Prostate gland (tissue), 2 donors: Measurements from ENCODE around the gene LRRTM4. TPM values are rescaled to one million over a fixed set of nuclear protein-coding genes. Genes with fewer than 3 reads are reported as not detected.

Experiments
- DNase-seq: peaks from one replicate; pipeline ENCODE4 v3.0.0-alpha.2; 2019; ENCODE audit warnings: low spot score
- H3K27ac ChIP-seq, 2 donors: fragments of 200-600 bp; sonication (generic); 2 replicates each; pipeline ENCODE4 v1.5.1; 2017 to 2019
- H3K27me3 ChIP-seq: fragments of 200-600 bp; sonication (generic); replicated peaks from 2 replicates; pipeline ENCODE4 v1.5.1; 2019; ENCODE audit not compliant: insufficient read depth
- H3K36me3 ChIP-seq, 2 donors: fragments of 200-600 bp; sonication (generic); 1 replicate in 1 of 2; 2 replicates in 1 of 2; pipeline versions ENCODE4 v1.5.1 to v1.8.1; 2017 to 2019
- H3K4me1 ChIP-seq: fragments of 200-600 bp; sonication (generic); replicated peaks from 2 replicates; pipeline ENCODE4 v1.5.1; 2019
- H3K4me3 ChIP-seq, 2 donors: fragments of 200-600 bp; sonication (generic); 2 replicates each; pipeline ENCODE4 v1.5.1; 2017 to 2019
- H3K9me3 ChIP-seq: fragments of 200-600 bp; sonication (generic); 2 replicates; pipeline ENCODE4 v1.5.1; 2017
- CTCF ChIP-seq, 4 experiments: fragments of 200-600 bp in 2 of 4; fragments of 450-650 bp in 2 of 4; sonication (generic) in 2 of 4; IDR thresholded peaks; 1 replicate in 3 of 4; 2 replicates in 1 of 4; pipeline ENCODE4 v1.5.1; 2016 to 2019; ENCODE audit warnings: antibody characterized with exemption in 4 of 4, mild to moderate bottlenecking in 2 of 4, moderate library complexity in 2 of 4
- POLR2A ChIP-seq: fragments of 450-650 bp; IDR thresholded peaks from one replicate; pipeline ENCODE4 v1.6.1; 2016; ENCODE audit warnings: antibody characterized with exemption, mild to moderate bottlenecking
- POLR2AphosphoS5 ChIP-seq: sonication (generic); formaldehyde crosslinking; IDR thresholded peaks from one replicate; pipeline ENCODE4 v1.6.1; 2017; ENCODE audit warnings: antibody characterized with exemption
- WGBS: methylation state at CpG from one replicate; pipeline ENCODE4 v1.1.5; 2018; 5-methylcytosine and 5-hydroxymethylcytosine counted together
- intact Hi-C: fragments of 100-400 bp; cut with DNase I; formaldehyde crosslinking; loops from one replicate; pipeline ENCODE4 v1.14.2; 2022
- total RNA-seq, 2 donors: library from RNA; depleted of rRNA; stranded (reverse); fragments of >200 nt; gene quantifications; one replicate each; pipeline ENCODE4 v1.1.0, GENCODE V29; 2016

Gene LRRTM4
- total RNA-seq, 2 donors from 2014 or later: 0.09 to 6.2 TPM

GRCh38 chr2:76737607-76738006 lies 784.6 kb downstream of the LRRTM4 start:
- DNase-seq: no peak
- Histone ChIP-seq H3K4me1 (no peaks in the 10 kb centered on the region), H3K36me3 (no peaks in the 10 kb centered on the region), H3K9me3 (no peaks in the 10 kb centered on the region), H3K27me3 (no peaks in the 10 kb centered on the region), H3K4me3 (no peak overlapping the region), H3K27ac (no peak overlapping the region)
- WGBS: 97% methylated on average over 1 of the region's 1 CpG
- no peak for TF ChIP-seq CTCF (IDR thresholded peaks at IDR 0.05)
- no peak for TF ChIP-seq POLR2AphosphoS5
- no peak for TF ChIP-seq POLR2A
- intact Hi-C loops: no loop called here

GRCh38 chr2:76733736-76734135 lies 788.4 kb downstream of the LRRTM4 start:
- no peak for TF ChIP-seq POLR2A
- no peak for TF ChIP-seq POLR2AphosphoS5
- no peak for TF ChIP-seq CTCF (IDR thresholded peaks at IDR 0.05)
- Histone ChIP-seq H3K4me3 (no peak overlapping the region), H3K27ac (no peak overlapping the region), H3K4me1 (no peaks in the 10 kb centered on the region), H3K27me3 (no peaks in the 10 kb centered on the region), H3K36me3 (no peaks in the 10 kb centered on the region), H3K9me3 (no peaks in the 10 kb centered on the region)
- intact Hi-C loops: no loop called here
- DNase-seq: no peak

GRCh38 chr2:76731157-76731556 lies 791.0 kb downstream of the LRRTM4 start:
- Histone ChIP-seq H3K9me3 (no peaks in the 10 kb centered on the region), H3K27me3 (no peaks in the 10 kb centered on the region), H3K4me3 (no peak overlapping the region), H3K4me1 (no peaks in the 10 kb centered on the region), H3K27ac (no peak overlapping the region), H3K36me3 (no peaks in the 10 kb centered on the region)
- WGBS: 80% methylated on average over 4 of the region's 4 CpGs
- intact Hi-C loops: no loop called here
- DNase-seq: no peak
- TF ChIP-seq POLR2AphosphoS5 (no peak), CTCF (IDR thresholded peaks at IDR 0.05) (no peak), POLR2A (no peak)

- Histone ChIP-seq H3K27ac (no peak overlapping the region), H3K27me3 (no peaks in the 10 kb centered on the region), H3K4me1 (no peaks in the 10 kb centered on the region), H3K4me3 (no peak overlapping the region), H3K9me3 (no peaks in the 10 kb centered on the region), H3K36me3 (no peaks in the 10 kb centered on the region)
- intact Hi-C loops: no loop called here
- WGBS: 75% methylated on average over 4 of the region's 4 CpGs
- no peak for DNase-seq
- no peak for TF ChIP-seq POLR2A
- no peak for TF ChIP-seq CTCF (IDR thresholded peaks at IDR 0.05)
- TF ChIP-seq POLR2AphosphoS5: no peak
These were observed 792.2 kb downstream of the LRRTM4 start for GRCh38 chr2:76730021-76730420.

GRCh38 chr2:76721226-76721625 lies 801.0 kb downstream of the LRRTM4 start:
- Histone ChIP-seq H3K27me3 (no peaks in the 10 kb centered on the region), H3K27ac (no peak overlapping the region), H3K4me3 (no peak overlapping the region), H3K4me1 (no peaks in the 10 kb centered on the region), H3K9me3 (no peaks in the 10 kb centered on the region), H3K36me3 (no peaks in the 10 kb centered on the region)
- no peak for TF ChIP-seq CTCF (IDR thresholded peaks at IDR 0.05)
- TF ChIP-seq POLR2A: no peak
- TF ChIP-seq POLR2AphosphoS5: no peak
- DNase-seq: no peak
- intact Hi-C loops: no loop called here
- 81% methylated on average over 3 of the region's 3 CpGs for whole genome bisulfite sequencing
